GM19099 (cell line): ENCODE measurements around the gene RHBDF1.
A peak's percentile ranks its signal among the peaks of the same experiment; 100 is the strongest.

Experiments
- POLR2A ChIP-seq: IDR thresholded peaks from 3 replicates; pipeline ENCODE4 v1.6.1; 2011; ENCODE audit warnings: low read depth; ENCODE audit not compliant: insufficient read length; ENCODE audit errors: extremely low read depth

The RHBDF1 gene

DNA sequence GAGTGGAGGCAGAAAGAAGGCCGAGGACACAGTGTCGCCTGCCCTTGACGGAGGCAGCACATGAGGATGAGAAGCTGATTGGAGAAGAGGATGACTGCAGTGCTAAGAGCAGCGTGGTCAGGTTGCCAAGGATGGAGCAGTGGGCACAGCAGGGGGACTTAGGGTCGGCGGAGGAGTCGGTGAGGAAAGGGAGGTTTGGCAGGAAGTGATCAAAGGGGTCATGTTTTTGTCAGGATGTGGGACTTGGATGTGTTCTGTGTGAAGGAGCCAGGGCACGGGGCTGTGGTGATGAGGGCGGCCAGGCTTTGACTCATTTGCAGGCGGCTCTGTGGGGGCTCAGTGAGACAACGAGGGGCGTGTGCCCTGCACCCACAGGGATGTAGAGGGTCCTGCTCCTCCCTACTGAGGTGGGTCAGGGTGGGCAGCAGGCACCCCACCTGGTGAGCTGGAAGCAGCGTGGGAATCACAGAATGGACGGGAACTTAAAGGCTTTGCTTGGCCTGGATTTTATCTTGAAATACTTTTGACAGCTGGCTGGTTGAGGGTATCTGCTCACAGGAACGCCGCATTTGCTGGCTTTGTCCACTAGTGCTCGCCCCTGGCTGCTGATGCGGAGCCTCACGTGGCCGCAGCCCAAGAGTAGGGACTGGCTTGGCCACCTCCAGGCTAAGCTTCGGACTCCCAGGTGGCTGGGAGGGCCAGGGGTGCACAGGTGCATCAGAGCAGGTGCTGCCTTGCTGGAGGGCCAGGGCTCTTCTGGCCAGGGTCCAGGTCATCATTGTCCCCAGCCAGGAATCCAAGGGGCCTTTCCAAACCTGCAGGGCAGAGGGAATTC is 11.6 kb upstream of the RHBDF1 start:
- TF ChIP-seq POLR2A: no peak

DNA sequence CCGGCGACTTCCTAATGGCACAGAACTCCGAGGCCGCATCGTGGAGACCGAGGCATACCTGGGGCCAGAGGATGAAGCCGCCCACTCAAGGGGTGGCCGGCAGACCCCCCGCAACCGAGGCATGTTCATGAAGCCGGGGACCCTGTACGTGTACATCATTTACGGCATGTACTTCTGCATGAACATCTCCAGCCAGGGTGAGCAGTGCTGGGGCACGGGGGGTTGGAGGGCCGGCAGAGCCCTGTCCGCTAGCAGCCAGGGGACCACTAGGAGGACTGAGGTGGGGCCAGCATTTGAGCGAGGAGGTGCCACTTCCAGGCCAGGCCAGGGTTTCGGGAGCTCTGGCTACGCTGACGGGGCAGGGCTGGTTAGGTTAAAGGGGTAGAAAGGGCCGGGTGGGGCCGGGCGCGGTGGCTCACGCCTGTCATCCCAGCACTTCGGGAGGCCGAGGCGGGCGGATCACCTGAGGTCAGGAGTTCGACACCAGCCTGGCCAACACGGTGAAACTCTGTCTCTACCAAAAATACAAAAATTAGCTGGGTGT is 10.7 kb upstream of the RHBDF1 start:
- TF ChIP-seq POLR2A: no peak

DNA sequence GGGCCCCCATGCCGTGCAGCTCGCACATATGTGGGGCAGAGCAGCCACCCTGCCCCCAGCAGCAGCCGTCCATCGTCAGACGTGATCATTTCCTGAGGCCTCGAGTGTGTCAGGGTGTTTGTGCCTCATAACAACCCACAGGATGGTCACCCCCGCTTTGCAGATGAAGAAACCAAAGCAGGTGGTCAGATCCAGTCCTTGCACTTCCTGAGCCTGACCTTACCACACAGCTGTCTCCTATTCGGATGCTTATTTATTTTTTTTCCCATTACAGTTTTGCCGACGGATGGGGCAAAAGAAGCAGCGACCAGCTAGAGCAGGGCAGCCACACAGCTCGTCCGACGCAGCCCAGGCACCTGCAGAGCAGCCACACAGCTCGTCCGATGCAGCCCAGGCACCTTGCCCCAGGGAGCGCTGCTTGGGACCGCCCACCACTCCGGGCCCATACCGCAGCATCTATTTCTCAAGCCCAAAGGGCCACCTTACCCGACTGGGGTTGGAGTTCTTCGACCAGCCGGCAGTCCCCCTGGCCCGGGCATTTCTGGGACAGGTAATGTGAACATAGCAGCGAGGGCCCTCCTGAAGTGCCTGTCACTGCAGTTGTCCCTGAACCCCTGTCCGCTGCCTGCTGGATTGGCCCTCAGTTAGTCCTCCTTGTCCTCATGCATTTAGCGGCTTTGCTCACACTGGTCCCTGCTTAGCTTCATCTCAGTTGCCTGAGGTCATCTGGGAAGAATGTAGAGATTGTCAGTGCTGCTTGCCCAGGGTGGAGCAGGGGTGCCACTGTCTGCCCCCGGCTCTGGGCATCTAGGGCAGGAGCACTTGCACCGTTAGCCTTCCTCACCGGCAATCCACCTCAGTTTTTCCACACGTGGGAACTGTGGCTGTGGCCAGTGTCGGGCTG is 7.0 kb upstream of the RHBDF1 start:
- no peak for TF ChIP-seq POLR2A

DNA sequence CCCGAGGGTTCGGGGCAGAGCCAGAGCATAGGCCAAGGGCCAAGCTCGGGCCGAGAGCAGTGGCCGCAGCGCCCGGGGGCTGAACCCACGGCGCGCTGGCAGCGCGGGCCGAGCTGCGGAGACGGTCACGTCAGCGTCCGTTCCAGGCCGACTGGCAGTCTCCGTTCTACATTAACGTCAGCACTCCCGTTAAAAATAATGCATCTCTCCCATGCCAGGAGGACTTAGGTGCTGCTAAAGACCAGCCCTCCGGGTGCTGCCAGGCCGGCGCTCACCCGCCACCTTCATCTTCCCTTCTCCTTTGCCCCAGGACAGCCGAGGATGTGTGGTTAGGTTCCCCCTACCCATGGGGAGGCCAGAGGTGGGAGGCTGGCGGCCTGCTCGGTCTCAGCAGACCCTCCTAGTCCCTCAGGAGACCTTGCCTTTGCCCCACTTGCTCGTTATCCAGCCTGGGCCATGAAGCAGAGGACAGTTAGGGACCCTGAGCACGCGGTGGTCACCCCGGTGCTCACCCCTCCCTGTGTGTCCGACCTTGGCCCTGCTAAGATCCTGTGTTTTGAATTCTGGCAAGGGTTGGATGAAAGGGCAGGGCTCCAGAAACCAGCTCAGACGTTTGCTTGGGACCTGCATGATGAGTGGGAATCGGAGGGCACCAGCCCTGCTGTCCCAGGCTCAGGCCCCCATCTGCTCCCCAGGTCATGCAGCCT is 6.2 kb upstream of the RHBDF1 start:
- TF ChIP-seq POLR2A: no peak

DNA sequence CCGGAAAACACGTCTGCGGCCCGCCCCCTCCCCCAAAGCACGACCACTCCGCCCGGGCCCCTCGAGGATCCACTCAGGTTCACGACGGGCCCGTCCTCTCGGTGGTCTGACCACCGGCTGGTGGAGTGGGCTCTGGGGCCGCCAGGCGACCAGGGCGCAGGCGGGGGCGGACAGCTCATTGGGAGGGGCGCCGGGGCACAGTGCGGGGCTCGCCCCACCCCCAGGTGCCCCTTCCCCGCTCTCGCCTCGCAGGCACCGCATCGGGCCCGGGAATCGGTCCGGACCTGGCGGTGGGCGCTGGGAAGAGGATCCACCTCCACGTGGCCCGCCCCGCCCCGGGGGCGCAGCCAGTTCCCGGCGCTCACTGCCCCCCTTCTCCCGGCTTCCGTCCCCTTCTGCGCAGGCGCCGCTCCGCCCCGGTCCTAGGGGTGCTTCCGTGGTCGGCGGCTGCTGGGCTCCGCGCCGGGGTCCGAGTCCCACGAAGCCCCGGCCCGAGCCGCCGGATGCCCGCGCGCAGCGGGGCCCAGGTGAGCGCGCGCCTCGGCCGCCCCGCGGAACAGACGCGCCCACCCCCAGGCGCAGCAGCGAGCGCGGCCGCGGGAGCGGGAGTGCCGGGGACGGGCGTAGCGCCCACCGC is 5.5 kb upstream of the RHBDF1 start, which contains the start of gene MPG:
Gene MPG, plus strand, starts transcription at position 419 of the 637 bp plus-strand sequence. Its CDS starts 85 bp downstream, at position 504.
- TF ChIP-seq POLR2A: peak; percentile 86

DNA sequence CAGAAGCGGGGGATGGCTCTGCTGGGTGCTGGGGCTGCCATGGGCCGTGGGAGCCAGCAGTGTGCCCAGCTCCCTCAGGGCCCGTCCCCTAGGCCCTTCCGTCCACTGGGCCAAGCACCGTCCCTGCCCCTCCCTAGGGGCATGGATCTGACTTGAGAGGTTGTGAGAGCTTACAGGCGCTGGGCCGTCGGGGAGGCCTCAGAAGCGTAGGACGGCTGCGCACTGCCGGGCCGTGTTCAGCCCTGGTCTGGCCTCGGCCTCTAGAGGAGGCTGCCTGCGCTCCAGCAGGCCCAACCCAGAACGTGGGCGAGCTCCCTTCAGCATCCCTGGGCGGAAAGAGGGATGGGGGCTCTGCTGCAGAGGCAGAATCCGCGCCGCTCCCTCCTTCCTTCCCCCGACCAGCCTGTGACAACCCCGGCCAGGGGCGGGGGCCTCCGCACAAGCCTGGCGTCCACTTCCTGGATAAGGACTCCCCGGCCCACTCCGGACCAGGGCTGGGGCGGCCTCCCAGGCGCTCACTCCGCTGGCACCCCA is 4.9 kb upstream of the RHBDF1 start:
- TF ChIP-seq POLR2A: peak; percentile 42

DNA sequence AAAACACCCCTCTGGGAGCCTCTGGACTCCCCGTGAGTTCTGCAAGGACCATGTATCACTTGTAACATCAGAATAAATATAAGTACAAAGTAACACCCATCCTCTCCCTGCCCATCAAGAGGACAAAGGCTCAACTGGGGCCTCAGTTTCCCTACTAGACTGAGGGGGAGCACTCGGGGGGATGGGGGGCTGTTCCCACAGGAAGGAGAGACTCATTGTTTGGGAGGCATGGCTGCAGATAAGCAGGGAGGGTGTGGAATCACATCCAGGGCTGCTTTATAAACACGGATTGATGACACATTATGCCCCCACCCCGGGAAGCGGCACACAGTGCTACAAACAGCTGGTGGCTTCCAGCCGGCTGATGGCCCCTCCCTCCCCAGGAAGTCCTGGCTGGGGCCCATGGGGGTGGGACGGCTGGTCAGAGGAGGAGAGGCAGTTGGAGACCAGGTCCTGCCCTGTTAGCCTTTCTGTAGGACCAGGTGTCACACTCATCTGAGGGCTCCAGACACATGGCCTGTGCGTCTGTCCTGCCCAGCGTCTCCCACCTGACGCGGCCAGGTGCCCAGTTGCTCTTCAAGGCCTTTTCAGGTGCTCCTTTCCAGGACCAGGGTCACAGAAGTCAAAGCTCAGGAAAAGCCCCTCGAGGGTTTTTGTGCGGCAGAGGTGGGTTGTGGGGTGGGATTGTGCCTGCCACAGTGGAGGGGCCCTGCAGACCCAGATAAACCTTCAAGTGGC is 4.3 kb upstream of the RHBDF1 start:
- no peak for TF ChIP-seq POLR2A

DNA sequence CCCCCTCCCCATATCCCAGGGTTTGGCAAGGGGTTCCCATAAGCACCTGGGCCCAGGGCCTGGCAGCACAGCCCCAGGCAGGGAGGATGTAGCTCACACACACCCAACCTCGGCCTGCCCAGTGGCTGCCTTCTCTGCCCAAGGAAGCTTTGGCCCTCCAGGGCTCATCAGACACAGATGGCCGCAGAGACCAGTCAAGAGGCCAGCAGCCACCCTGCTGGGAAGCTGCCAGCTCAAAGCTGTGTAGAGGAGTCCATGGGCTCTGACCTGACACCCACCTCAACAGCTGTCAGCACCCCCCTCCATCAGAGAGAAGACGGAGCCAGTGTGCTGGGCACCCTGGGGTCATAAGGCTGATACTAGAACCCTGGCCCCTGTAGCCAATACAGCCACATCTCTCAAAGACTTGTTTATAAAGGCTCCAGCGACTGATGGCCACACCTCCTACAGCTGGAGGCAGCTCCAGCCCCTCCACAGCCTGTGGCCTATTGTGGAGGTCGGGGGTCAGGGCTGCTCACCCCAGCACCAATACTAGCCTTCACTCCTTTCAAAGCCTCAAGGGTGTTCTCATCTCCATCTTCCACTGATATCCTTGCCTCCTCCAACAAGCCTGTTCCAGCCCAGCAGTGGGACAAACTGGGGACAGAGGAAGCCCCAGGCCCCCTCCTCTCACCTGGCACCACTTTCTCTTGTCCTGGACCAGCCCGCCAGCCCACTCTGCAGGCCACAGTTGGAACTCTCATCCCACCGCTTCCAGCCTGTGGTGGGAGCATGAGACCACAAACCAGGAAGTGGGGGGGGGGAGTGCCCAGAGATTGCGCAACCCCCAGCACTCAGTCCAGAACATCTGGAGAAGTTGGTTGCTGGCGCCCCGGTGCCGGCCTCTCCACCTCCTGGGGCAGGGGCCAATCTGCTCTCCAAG is 3.4 kb upstream of the RHBDF1 start:
- no peak for TF ChIP-seq POLR2A

DNA sequence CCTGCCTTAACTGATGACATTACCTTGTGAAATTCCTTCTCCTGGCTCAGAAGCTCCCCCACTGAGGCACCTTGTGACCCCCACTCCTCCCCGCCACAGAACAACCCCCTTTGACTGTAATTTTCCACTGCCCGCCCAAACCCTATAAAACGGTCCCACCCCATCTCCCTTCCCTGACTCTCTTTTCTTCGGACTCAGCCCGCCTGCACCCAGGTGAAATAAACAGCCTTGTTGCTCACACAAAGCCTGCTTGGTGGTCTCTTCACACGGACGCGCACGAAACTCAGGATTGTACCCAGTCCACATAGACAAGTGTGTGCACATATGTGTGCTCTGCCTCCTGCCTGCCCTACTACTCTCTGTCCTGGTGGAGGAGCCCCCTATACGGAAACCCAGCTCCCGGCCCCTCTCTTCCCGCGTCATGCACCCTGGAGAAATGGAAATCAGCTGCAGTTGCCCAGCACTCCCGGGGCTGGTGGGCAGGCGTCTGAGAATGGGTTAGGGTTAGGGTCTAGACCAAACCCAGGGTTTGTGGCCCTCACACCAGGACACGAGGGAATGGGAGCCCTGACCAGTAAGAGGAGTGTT is 2.4 kb upstream of the RHBDF1 start:
- TF ChIP-seq POLR2A: no peak

DNA sequence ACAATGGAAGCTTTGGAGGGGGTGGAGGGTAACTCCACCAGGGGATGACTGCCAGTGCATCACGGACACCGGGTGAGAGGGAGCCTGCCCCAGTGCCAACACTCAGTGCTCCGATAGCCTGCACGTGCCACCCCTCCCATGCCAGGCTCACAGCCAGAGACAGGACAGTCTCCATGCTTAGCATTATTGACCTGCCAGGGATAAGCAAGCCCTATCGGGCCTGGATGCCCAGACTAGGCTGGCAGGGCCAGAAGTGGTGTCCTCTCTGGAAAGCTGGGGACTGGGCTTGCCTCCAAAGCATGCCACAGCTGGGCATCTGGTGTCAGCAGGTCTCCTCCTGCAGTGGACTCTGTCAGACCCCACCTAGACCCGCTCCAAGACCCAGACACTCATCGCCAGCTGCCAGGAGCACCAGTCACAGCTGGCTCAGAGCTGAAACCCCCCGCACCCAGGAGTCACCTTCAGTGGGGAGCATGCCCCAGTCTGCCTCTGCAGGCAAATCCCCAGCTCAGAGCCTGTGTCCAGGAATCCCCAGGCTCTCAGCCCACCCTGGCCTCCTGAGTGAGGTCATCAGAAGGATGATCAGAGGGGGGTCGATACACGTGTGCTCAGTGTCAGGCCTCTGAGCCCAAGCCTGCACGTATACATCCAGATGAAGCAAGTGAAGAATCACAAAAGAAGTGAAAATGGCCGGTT is 1.8 kb upstream of the RHBDF1 start:
- no peak for TF ChIP-seq POLR2A

DNA sequence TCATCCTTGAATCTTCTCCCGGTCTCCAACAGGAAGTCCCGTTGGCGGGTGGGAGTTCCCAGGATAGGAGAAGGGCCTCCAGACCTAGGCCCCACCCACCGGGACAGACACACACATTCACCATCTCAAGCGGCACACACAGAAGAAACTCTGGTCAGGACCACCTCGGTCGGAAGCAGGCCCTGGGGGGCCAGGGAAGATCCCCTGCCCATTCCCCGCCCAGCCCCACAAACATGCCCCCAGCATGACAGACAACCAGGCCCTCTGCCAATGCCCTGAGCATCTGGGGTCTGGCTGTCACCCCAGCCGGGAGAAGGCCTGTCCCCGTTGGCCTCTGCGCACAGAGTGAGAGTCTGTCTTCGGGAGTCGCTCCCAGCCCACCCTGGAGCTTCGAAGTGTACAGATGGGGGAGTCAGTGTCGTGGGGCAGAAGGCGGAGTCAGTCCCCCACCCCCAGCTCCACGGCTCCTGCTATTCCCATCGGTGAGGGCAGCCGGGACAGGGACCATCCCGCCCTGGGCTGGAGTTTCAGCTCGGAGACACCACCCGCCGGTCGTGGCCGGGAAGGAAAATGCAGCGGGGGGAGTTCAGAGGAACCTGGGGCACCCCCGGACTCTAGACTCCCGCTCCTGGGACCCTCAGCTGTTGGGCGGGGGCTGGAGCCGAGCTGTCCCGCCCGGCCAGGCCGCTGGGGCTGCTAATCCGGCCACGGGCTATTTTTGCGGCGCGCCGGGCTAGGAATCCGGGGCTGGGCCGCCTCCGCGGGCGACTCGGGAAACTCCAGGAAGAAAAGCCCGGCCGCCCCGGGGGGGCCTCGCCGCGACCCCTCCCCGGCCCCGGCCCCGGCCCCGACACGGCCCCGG is 660 bp downstream of the RHBDF1 start:
- TF ChIP-seq POLR2A: no peak

DNA sequence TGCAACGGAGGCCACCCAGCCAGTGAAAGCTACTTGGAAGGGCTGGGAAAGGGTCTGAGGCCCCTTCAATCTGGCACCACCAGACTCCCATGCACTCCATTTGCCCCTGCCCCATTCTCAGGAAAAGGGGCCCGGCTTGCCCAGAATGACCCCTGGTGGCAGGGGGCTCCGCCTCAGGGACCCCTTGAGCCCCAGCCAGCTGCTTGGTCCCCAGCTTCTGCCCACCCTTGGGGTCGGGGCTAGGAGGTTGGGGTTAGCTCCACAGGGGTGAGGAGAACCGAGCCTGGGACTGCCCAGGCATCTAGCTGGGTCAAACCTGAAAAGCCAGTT is 1.3 kb downstream of the RHBDF1 start:
- TF ChIP-seq POLR2A: no peak
